GM12891 (cell line): ENCODE results near the gene MIPOL1.

Experiments
- POLR2A ChIP-seq: IDR thresholded peaks from 2 replicates; pipeline ENCODE4 v1.6.1; 2011; ENCODE audit warnings: low read depth, low read length, control low read depth
- POLR2AphosphoS5 ChIP-seq: IDR thresholded peaks from 2 replicates; pipeline ENCODE4 v1.6.1; 2011; ENCODE audit warnings: low read depth, low read length, control low read depth

- TF ChIP-seq POLR2A (no peak), POLR2AphosphoS5 (no peak)
Observed at GRCh38 chr14:37171678-37172023, 26.1 kb upstream of the MIPOL1 start.
